ENCODE measurements around the gene TEAD1.
"Not testable (repeated sequence)": the region's sequence is repeated elsewhere in the genome, so short reads cannot be mapped to it uniquely, and the experiment has no call there.

Gene TEAD1

DNA sequence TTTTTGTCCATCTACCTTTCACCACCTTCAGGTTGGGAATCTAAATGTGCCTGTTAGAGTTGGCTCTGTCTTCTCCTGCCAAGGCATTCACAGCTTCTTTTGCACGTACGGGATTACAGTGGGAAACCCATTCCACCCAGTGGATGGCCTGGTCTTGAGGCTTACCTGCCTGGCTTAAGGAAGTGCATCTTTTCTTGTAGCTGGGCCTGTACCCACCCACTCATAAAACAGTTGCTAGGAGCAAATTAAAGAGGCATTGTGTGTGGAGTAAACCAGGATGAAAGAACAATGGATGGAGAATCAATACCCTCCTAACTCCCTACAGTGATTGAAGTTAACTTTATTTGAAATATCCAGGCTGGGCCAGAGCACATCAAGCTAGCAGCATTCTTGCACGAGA, 71.6 kb downstream of the TEAD1 start:
- no peak for DNase-seq

DNA sequence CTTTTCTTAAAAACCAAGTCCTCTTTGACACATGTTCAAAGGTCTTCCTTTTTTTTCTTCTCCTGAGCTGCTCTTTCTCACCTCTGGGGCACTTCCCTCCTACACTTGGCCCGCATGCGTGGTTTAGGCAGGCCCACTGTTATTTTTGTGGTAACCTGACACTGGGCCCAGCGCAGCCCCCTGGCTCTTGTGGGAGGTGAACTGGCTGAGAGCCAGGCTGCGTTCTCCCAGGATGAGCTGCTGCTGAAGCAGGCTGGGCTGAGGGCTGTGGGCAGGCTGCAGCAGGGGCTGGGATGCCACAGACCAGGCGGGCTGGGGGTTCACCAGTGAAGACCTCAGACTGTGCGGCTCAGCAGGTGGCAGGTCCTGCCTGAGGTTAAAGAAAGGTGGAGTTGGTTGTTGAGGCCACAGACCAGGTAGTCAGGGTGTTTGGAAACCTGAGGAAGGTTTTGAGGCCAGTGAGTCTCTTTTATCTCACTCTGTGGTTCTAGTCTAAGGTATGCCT, 72.4 kb downstream of the TEAD1 start:
- peak; percentile 54 for DNase-seq

DNA sequence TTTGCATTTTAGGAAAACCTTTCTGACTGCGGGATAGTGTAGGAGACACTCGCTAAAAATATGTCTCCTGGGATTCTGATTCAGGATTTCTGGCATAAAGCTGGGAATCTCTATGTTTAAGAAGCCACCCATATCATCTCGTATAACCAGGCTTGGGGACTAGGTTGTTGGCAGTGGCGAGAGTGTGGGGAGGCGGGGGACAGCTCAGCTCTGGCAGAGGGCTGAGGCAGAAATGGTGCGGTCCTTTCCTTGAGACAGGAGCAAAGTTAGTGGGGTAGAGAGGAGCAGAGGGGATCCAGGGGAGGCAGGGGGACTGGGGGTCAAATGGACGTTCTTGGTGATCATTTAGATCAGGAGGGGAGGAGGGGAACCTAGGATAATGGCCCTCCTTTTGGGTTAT, 74.3 kb downstream of the TEAD1 start:
- no peak for DNase-seq

DNA sequence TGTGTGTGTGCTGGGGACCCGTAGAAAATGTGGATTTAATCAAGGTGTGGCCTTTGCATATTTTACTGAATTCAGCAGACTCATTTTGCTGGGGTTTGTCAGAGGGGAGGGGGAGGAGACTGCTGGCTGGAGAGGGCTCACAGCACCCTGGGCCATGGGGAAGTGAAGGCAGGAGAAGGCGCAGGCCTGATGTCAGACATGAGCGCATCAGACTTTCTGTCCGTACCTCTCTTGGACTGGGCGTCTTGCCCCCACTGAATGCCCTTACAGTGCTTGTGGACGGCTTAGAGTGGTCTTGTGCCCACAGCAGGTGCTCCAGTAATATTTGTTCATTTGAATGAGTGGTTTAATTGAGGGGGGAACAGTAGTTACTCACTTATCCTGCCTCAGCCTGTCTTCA, 75.2 kb downstream of the TEAD1 start:
- no peak for DNase-seq

DNA sequence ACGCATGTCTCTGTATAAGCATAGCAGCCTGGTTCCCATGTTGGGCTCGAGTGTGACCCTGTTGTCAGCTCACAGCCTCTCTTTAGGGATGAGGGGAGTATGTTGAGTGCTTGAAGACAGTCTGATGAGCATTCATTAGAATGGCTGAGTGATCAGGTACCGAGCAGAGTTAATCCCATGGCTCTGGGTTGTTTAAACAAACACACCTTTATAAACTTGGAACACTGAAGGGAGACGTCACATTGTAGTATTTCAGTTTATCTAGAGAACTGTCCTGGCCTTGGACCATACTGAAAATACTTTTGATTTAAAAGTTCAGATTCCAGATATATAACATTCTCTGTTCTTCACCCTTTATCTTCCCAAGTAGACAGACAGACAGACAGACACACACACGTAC, 76.0 kb downstream of the TEAD1 start:
- no peak for DNase-seq

DNA sequence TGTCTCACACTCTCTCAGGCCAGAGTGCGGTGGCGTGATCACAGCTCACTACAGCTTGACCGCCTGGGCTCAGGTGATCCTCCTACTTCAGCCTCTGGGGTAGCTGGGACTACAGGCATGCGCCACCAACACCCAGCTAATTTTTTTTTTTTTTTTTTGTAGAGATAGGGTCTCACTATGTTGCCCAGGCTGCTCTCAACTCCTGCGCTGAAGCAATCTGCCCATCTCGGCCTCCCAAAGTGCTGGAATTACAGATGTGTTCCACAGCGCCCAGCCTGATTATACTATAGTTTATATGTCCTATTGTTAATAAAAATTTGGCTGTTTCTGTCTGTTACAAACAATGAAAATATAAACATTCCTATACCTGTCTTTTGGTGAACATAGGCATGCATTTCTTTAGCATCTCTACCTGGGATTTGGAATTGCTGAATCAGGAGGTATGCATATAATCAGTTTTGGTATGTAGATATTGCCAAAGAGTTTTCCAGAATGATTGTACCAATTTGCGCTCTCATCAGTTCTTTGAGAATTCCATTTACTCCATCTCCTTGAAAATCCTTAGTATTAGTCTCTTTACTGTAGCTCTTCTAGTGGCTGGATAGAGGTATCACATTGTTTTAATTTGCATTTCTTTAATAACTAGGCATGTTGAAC, 78.8 kb downstream of the TEAD1 start:
- DNase-seq, result no peak

DNA sequence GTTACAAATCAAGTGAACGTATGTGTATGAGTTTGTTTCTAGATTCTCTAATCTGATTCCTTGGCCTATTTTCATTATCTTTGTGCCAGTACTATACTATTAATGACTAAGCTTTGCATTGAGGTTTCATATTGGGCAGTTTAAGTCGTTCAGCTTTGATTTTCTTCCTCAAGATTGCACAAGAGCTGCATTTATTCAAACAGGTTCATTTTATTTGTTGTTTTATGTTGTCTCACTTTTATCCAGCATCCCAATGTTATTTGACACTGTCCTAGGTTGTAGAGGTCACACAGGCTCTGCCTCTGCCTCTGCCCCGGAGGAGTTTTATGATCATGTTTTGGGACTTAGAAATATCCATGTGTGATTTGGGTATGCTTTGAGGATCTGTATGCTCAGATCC, 79.8 kb downstream of the TEAD1 start:
- DNase-seq, result no peak

DNA sequence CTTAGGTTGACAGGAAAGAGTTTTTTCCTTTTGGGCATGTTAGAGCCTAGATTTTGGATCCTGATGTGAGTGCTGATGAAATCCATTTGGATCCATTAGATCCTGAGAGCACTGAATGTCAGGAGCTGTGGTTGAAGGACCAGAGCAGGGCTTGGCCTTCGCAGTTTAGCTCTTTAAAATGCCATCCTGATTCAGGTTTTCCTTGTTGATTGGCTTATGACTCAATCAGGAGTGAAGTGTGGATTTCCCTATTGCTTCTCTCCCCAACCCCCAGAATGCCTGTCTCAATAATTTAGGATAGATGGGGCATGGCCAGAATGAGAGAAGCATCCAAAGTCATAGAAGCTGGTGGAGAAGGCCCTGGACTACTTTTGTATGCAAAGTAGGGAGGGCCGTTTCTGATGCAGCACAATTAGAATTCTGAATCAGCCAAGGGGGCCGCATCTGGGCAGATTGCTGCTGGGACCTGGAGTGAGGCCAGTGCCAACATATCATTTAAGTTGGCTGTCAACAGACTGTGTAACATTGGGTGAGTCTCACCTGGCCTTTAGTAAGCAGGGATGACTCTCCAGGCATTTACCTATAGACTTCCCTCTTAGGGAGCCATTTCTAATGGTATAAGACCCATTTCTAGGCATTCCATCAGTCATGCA, 80.5 kb downstream of the TEAD1 start:
- DNase-seq, result no peak

DNA sequence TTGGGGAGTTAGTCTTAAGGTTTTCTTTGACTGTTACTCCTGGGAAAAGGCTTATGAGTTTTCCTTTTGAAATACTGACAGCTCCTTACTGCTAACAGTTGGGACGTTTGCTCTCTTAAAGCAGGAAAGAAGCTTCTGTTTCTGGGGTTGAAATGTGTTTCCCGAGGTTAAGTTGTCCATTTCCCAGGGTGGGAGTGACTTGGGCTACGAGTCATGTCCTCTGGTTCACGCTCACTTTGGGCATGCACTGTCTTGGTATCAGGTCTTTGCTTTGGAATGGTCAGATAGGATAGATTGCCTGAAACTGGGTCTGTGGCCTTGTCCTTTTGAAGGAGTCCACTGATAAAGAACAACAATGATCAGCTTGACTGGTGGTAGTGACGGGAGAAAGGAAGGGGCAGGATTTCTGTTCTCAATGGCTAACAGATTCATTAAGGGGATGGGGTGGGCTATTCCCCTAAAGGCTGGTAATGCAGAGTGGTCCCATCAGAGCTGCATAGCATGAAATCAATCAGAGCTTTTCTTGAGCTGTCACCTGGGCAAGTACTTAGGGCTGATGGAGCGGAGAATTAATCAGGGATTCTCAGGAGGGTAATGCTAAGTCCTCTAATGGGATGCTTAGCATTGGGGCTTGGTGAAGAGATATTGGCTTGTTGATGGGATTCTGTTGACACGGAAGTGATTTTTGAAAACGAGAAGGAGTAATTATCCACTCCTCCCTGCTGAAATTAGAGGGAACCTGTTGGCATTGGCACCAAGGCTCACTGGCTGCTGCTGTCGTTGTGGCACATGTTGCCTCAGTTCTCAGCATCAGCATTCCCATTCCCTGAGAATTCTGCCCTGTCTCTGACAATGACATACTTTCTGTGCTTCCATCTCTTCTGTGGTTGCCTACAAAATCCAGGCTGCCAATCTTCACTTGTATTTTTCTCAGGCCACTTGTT, 81.6 kb downstream of the TEAD1 start:
- DNase-seq, result no peak

DNA sequence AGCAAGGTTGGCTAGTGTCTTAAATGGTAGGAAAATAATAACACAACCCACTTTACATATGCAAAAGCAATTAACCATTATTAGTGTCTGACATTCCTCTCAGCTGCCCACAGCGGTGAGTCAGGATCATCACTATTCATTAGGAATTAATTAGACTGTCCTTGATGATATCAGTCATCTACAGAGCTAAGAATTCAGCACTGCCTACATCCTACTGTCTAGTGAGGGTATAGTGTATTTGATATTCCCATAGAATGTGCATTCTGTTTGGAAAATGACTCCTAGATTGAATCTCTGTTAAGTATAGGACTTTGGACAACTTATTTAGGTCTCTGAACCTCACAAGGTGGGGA, 82.2 kb downstream of the TEAD1 start:
- DNase-seq, result no peak

DNA sequence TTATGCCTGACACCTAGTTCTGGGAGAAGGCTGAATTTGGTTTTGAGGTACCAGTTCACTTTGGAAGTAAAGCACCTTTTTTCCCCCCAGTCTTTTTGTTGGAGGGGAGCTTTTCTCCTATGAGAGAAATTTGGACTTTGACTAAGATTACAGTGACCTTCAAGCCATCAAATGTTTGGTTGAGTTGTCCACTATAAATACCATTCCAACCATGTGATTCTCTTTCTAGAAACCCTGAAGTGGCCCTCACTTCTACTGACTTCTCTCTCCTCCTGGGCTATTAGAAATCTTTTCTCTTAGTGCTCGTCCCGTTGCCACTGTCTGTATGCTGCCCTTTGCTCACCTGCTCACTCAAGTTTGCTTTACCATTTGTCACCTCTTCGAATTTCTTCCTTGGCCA, 82.6 kb downstream of the TEAD1 start:
- DNase-seq, result no peak

DNA sequence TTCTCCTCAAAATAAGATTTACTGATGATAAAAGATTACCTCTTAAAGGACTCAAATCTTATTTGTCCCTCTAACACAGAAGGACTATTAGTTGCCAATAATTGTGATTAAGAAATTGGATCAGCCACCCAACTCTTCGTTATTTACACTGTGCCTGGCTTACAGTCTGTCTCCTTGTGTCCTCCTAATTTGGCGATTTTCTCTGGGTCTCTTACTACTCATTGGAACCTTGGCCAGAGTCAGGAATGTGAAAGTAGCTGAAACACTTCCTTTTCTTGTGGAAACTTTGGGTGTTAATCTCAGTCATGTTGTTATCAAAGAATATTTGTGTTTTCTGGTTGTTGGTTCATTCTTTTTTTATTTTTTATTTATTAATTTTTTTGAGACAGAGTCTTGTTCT, 83.2 kb downstream of the TEAD1 start:
- no peak for DNase-seq

DNA sequence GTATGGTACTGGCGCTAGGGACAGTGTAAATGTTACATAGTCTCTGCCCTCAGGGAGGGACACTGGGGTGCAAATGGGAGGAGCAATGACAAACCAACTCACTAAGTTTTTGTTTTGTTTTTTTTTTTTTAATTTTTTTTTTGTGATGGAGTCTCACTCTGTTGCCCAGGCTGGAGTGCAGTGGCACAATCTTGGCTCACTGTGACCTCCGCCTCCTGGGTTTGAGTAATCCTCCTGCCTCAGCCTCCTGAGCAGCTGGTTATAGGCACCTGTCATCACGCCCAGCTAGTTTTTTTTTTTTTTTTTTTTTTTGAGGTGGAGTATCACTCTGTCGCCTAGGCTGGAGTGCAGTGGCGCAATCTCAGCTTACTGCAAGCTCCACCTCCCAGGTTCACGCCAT, 83.9 kb downstream of the TEAD1 start:
- DNase-seq, result not testable (repeated sequence)

DNA sequence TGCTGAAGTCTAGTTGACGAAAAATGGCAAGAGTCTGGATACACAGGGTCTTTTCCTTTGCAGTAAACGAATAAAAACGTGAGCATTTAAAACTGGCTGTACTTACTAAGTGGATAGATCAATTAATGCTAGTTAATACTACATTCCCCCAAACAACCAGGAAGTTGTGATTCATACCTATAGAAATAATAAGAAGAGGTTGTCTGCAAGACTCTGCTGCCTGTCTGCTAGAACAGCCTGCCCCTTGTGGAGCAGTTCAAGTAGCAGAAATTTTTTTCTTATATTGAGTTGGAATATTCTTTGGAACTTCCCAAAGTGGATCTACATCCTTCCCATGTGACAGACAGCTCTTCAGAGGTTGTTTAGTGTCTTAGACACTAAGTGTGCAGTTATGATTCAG, 86.8 kb downstream of the TEAD1 start:
- peak; percentile 33 for DNase-seq

DNA sequence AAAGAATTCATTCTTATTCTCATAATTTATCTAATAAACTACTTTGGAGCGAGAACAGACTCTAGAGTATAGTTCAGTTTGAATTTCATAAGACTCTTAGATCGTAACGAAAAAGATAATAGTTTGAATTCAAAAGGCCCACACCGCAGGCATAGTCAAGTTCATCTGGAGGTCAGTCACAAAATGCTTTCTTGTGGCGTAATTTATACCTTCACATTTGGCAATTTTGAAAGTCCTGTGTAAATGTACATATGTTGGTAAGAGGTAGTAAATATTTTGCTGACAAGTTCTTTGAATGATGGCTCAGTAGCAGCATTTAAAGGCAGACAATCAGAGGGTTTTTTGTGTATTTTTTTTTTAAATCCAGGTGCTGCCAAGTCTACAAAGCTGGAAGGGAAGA, 88.1 kb downstream of the TEAD1 start:
- no peak for DNase-seq

DNA sequence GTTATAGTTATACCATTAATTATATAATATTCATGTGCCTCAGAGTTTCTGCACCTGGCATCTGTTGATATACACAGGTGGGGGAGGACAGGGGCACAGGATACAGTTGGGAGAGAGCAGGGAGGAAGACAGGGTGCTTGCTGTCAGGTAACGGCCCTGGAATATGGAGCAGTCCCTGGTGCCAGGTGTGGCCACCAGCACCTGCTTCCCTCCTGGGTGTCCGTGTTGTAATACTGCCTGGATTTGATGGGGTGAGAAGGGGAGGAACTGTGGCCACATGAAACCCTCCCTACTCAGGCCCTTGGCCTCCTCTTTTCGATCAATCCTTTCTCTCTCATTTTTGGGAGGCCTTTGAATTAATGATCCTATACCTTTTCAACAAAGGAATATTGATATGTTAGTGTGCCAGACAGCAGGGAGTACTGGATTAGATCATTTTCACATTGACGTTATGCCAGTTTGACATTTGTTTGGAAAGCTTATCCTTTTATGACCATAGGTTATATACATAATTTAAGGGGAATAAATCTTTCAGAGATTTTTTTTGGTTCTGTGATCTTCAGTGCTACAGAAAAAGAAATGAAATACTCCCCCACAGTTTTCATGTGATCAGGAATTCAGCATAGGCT, 88.6 kb downstream of the TEAD1 start:
- DNase-seq, result peak; percentile 83

DNA sequence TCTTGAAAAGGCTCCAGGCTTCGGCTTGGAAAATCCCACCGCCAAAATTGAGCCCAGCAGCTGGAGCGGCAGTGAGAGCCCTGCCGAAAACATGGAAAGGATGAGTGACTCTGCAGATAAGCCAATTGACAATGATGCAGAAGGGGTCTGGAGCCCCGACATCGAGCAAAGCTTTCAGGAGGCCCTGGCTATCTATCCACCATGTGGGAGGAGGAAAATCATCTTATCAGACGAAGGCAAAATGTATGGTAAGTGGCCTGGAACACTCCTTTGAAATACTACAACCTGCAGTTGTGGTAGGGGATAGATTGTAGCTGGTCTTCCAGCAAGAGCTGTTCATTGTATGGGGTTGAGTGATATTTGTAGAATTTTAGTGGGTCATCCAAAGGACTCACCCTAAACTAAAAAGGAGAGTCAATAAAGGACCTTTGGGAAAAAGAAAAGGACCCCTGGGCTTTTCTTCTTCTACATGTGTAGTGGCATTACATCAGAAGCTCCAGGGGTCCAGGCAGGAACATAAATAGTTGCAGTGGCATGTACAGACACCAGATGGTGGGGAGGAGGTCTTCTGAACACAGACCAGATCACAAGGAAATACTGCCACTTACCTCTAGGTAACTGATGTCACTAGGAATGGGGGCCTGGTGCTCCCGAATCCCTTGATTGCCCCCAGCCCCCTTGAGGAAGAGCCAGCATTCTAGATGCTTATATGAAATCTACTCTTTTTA, 90.1 kb downstream of the TEAD1 start:
- peak; percentile 30 for DNase-seq

DNA sequence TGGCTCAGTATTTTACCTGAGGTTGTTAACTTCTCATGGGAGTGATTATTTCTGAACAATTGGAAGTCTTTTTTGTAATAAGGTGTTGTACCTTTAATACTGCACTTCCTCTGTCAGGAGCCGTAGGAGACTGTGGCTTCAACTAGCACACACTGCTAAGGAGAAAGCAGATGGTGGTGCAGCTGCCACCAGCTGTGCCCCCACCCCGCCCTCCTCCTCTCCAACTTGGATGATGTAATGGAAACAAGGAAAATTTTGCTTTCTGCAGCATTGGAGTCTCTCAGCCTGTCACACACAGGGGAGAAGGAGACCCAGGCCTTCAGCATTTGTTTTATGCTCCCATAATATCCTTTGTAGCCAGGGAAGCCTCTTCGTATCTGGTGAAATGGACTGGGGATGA, 91.2 kb downstream of the TEAD1 start:
- DNase-seq, result peak; percentile 84

DNA sequence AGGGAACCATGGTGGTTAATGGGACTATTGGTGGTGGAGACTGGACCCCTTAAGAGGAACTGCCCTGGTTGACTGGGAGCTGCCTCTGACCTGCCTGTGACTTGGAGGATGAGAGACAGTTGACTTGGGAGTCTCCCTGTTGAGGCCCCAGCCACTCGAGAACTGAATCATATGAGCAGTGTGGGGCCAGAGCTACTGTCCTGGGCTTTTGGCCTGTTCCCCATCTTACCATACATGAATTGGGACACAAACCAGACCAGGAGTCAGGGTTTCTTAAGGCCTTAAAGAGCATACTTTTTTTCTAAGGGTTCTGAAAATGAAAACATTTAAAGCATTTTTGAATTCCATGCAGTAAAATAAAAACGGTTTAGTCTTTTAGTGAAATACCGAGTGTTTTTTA, 92.8 kb downstream of the TEAD1 start:
- DNase-seq, result no peak

DNA sequence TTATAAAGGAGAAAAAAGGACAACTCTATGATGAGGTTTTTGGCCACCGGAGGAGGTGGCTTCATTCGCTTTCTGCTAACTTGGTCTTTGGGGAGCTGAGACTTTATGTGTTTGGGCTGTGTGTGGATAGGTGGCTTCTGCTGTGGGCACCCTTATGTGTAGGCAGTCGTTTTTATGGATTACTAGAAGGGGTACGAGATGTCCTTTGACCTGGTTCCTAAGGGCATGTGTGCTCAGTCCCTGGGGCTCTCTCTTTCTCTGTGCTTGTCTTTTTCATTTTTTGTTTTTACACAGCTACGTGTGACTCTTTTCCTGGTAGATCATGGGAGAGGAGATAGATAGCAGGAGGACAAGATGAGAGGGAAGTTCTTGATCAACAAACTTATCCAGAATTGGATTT, 93.4 kb downstream of the TEAD1 start:
- no peak for DNase-seq

DNA sequence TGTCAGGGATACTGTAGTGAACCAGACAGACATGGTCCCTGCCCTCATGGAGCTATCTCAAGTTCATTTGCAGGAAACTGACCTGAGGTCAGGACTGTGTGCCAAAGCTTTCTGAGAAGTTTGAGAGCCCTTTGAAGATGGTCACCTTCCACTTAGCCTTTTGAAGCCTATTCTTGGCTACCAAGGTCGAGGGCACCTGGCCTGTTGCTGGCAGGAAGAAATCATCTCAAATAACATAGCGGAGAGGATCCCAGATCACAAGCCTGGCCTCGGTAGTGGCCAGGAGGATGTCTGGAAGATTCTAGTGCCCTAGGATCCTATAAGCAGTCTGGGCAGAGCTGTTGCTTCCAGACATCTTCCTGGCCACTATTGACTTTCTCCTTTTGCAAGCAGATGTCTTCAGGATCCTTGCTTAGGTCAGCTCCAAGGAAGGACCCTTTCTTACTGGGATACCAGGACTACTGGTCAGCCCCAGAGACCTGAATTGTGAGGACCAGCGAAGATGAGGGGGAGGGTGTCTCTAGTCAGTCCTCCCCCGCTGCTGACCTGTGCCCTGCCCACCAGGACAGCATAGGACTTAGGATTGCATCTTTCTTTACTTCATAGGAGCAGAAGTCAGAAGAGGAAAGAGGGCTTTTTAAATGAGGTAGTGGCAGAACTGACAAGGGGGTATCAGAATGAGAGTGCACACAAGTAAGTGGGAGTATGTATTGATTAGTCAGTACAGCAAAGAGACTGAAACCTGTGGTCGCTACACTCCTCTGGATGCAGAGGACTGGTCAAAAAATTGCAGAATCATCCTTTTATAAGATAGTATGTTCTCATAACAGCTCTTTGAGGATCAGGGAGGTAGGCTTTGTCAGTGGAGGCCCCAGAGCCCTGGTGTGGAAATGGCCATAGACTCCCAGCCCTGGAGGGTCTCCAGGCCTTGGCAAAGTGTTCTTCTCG, 94.8 kb downstream of the TEAD1 start:
- no peak for DNase-seq
